ENCODE results near the gene STK16.
A peak's percentile ranks its signal among the peaks of the same experiment; 100 is the strongest.

STK16 gene

GRCh38 chr2:219279916-219280516 lies 34.7 kb downstream of the STK16 start:
- Histone ChIP-seq H3K27ac (ENCODE audit: low read depth, low read length) (peak overlapping the region; percentile 95), H3K4me1 (ENCODE audit: control insufficient read depth in 1 of 2, insufficient read depth in 2 of 2, low read length in 2 of 2) (peaks cover 21 to 28% of the 10 kb centered on the region in 2 donors), H3K4me3 (ENCODE audit: low read depth in 1 of 2, low read length in 2 of 2) (peak overlapping the region; percentile 71), H3K36me3 (ENCODE audit: control insufficient read depth in 1 of 2, insufficient read depth in 2 of 2, low read length in 2 of 2) (peaks cover 17 to 28% of the 10 kb centered on the region in 2 donors), H3K9me3 (ENCODE audit: control insufficient read depth in 1 of 2, low read length in 2 of 2) (no peaks in the 10 kb centered on the region), H3K9ac (ENCODE audit: low read depth in 1 of 2, low read length in 2 of 2) (peak overlapping the region; percentile 81 to 86), H3K27me3 (ENCODE audit: control insufficient read depth in 1 of 2, insufficient read depth in 2 of 2, low read length in 2 of 2) (no peaks in the 10 kb centered on the region)

- Histone ChIP-seq H3K9ac (ENCODE audit: low read depth in 1 of 2, low read length in 2 of 2) (peak overlapping the region in 1 of 2 donors; percentile 5), H3K27me3 (ENCODE audit: control insufficient read depth in 1 of 2, insufficient read depth in 2 of 2, low read length in 2 of 2) (no peaks in the 10 kb centered on the region), H3K36me3 (ENCODE audit: control insufficient read depth in 1 of 2, insufficient read depth in 2 of 2, low read length in 2 of 2) (peaks cover 19 to 33% of the 10 kb centered on the region in 2 donors), H3K9me3 (ENCODE audit: control insufficient read depth in 1 of 2, low read length in 2 of 2) (no peaks in the 10 kb centered on the region), H3K4me3 (ENCODE audit: low read depth in 1 of 2, low read length in 2 of 2) (no peak overlapping the region), H3K4me1 (ENCODE audit: control insufficient read depth in 1 of 2, insufficient read depth in 2 of 2, low read length in 2 of 2) (peaks cover 21 to 28% of the 10 kb centered on the region in 2 donors), H3K27ac (ENCODE audit: low read depth, low read length) (no peak overlapping the region)
Observed at GRCh38 chr2:219280651-219281050, 35.4 kb downstream of the STK16 start.

GRCh38 chr2:219281588-219281987 lies 36.3 kb downstream of the STK16 start:
- Histone ChIP-seq H3K27ac (ENCODE audit: low read depth, low read length) (no peak overlapping the region), H3K27me3 (ENCODE audit: control insufficient read depth in 1 of 2, insufficient read depth in 2 of 2, low read length in 2 of 2) (no peaks in the 10 kb centered on the region), H3K9me3 (ENCODE audit: control insufficient read depth in 1 of 2, low read length in 2 of 2) (no peaks in the 10 kb centered on the region), H3K4me3 (ENCODE audit: low read depth in 1 of 2, low read length in 2 of 2) (no peak overlapping the region), H3K36me3 (ENCODE audit: control insufficient read depth in 1 of 2, insufficient read depth in 2 of 2, low read length in 2 of 2) (peaks cover 19 to 37% of the 10 kb centered on the region in 2 donors), H3K9ac (ENCODE audit: low read depth in 1 of 2, low read length in 2 of 2) (no peak overlapping the region), H3K4me1 (ENCODE audit: control insufficient read depth in 1 of 2, insufficient read depth in 2 of 2, low read length in 2 of 2) (peaks cover 21 to 28% of the 10 kb centered on the region in 2 donors)

DNA sequence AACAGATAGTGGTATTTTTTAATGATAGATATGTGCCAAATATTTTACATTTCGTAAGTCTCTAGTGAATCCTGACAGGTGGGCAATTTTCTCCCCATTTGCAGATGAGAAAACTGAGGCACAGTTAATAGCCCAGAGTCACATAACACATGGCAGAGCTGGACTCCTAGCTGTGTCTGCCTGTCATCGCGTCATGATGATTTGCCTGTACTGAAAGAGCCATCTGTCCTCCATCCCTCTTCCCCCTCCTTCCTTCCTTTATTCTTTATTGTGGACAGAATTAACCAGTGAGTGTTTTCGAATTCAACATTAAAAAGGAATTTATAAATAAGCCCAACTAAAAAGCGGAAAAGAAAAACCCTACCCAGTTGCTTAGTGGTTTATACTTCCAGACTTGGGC lies 37.1 kb downstream of the STK16 start:
- no peak overlapping the region for H3K9ac ChIP-seq (ENCODE audit: low read depth in 1 of 2, low read length in 2 of 2)
- H3K4me1 ChIP-seq (ENCODE audit: control insufficient read depth in 1 of 2, insufficient read depth in 2 of 2, low read length in 2 of 2), result peaks cover 21 to 25% of the 10 kb centered on the region in 2 donors

DNA sequence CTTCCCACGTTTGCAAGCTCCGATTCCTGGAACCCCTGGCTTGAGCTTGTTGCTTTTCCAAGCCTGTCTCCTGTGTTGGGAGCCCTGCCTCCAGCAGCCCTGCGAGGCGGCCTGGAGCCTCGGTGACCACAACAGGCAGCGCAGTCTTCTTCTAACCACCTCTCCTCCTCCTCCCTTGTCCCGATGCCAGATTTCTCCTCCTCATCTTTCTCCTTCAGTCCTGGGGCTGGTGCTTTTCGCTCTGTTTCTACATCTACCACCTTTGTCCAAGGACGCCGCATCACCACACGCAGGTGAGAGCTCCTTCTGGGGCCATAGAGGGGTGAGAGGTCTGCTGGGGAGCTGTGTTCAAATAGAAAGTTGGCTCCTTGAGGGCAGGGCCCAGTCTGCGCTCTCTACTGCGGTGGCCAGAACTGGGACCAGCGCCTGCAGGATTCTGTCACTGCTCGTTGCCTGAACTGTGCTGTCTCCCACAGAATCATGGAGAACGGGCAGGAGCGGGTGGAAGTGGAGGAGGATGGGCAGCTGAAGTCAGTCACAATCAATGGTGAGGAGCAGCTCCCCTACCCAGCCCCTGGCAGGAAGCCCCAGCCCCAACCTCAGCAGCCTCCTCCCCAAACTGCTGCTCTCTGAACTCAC lies 37.8 kb downstream of the STK16 start:
- H3K9ac ChIP-seq (ENCODE audit: low read depth in 1 of 2, low read length in 2 of 2), result no peak overlapping the region

More for the DNA sequence above, 37.1 kb downstream of the STK16 start:
- H3K9me3 ChIP-seq (ENCODE audit: control insufficient read depth in 1 of 2, low read length in 2 of 2), result no peaks in the 10 kb centered on the region
- H3K4me3 ChIP-seq (ENCODE audit: low read depth in 1 of 2, low read length in 2 of 2), result no peak overlapping the region
- H3K27me3 ChIP-seq (ENCODE audit: control insufficient read depth in 1 of 2, insufficient read depth in 2 of 2, low read length in 2 of 2), result no peaks in the 10 kb centered on the region
- H3K27ac ChIP-seq (ENCODE audit: low read depth, low read length), result no peak overlapping the region
- H3K36me3 ChIP-seq (ENCODE audit: control insufficient read depth in 1 of 2, insufficient read depth in 2 of 2, low read length in 2 of 2), result peaks cover 19 to 40% of the 10 kb centered on the region in 2 donors

DNA sequence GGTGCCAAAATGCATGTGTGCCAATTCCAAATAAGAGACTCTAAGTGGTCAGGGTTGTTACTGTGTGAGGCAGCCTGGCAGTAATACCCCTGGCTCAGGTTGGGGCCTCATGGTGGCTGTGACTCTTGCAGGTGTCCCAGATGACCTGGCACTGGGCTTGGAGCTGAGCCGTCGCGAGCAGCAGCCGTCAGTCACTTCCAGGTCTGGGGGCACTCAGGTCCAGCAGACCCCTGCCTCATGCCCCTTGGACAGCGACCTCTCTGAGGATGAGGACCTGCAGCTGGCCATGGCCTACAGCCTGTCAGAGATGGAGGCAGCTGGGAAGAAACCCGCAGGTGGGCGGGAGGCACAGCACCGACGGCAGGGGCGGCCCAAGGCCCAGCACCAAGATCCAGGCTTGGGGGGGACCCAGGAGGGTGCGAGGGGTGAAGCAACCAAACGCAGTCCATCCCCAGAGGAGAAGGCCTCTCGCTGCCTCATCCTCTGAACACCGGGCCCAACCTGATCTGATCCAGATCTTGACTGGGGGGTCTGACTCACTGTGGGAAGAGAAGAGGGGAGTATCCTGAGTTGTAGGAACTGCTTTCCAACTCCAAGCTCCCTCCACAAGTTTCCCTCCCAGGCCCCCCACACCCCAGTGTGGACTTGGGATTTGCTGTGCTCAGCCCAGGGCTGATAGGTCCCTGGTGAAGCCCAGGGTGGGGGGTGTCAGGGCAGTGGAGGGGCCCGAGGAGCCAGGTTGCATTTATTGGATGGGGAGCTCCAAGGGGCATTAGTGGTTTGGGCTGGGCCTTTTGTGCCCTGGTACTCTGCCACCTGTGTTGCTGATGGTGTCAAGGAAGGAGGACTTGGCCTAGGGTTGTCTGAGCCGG lies 39.5 kb downstream of the STK16 start:
- H3K27ac ChIP-seq (ENCODE audit: low read depth, low read length), result no peak overlapping the region
- H3K27me3 ChIP-seq (ENCODE audit: control insufficient read depth in 1 of 2, insufficient read depth in 2 of 2, low read length in 2 of 2), result no peaks in the 10 kb centered on the region
- peaks cover 19 to 40% of the 10 kb centered on the region in 2 donors for H3K36me3 ChIP-seq (ENCODE audit: control insufficient read depth in 1 of 2, insufficient read depth in 2 of 2, low read length in 2 of 2)
- no peak overlapping the region for H3K4me3 ChIP-seq (ENCODE audit: low read depth in 1 of 2, low read length in 2 of 2)
- no peak overlapping the region for H3K9ac ChIP-seq (ENCODE audit: low read depth in 1 of 2, low read length in 2 of 2)
- H3K9me3 ChIP-seq (ENCODE audit: control insufficient read depth in 1 of 2, low read length in 2 of 2), result no peaks in the 10 kb centered on the region
- peaks cover 6 to 9% of the 10 kb centered on the region in 2 donors for H3K4me1 ChIP-seq (ENCODE audit: control insufficient read depth in 1 of 2, insufficient read depth in 2 of 2, low read length in 2 of 2)

More for the DNA sequence above, 37.8 kb downstream of the STK16 start:
- Histone ChIP-seq H3K4me3 (ENCODE audit: low read depth in 1 of 2, low read length in 2 of 2) (no peak overlapping the region), H3K27ac (ENCODE audit: low read depth, low read length) (no peak overlapping the region), H3K9me3 (ENCODE audit: control insufficient read depth in 1 of 2, low read length in 2 of 2) (no peaks in the 10 kb centered on the region), H3K36me3 (ENCODE audit: control insufficient read depth in 1 of 2, insufficient read depth in 2 of 2, low read length in 2 of 2) (peaks cover 19 to 40% of the 10 kb centered on the region in 2 donors), H3K27me3 (ENCODE audit: control insufficient read depth in 1 of 2, insufficient read depth in 2 of 2, low read length in 2 of 2) (no peaks in the 10 kb centered on the region), H3K4me1 (ENCODE audit: control insufficient read depth in 1 of 2, insufficient read depth in 2 of 2, low read length in 2 of 2) (peaks cover 18% of the 10 kb centered on the region in 2 donors)

DNA sequence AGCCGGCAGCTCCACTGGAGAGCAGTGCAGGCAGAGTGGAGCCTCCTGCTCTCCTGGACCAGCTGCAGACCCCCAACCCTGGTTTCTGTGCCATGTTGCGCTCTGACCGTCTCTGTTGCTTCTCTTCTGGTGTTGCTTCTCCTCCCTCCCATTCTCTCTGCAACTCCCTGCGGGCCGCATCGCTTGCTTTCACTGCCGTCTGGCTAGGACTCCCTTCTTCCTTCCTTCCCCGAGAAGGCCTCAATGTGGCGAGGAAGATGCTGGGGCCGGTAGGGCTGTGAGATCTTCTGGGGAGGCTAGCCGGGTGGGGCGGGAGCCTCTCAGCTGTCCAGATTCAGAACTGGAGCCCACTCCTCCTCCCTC lies 40.1 kb downstream of the STK16 start:
- no peak overlapping the region for H3K4me3 ChIP-seq (ENCODE audit: low read depth in 1 of 2, low read length in 2 of 2)
- H3K4me1 ChIP-seq (ENCODE audit: control insufficient read depth in 1 of 2, insufficient read depth in 2 of 2, low read length in 2 of 2), result peaks cover under 1 to 3% of the 10 kb centered on the region in 2 donors
- H3K9me3 ChIP-seq (ENCODE audit: control insufficient read depth in 1 of 2, low read length in 2 of 2), result no peaks in the 10 kb centered on the region
- no peaks in the 10 kb centered on the region for H3K27me3 ChIP-seq (ENCODE audit: control insufficient read depth in 1 of 2, insufficient read depth in 2 of 2, low read length in 2 of 2)
- no peak overlapping the region for H3K27ac ChIP-seq (ENCODE audit: low read depth, low read length)
- peaks cover 19 to 40% of the 10 kb centered on the region in 2 donors for H3K36me3 ChIP-seq (ENCODE audit: control insufficient read depth in 1 of 2, insufficient read depth in 2 of 2, low read length in 2 of 2)
- no peak overlapping the region for H3K9ac ChIP-seq (ENCODE audit: low read depth in 1 of 2, low read length in 2 of 2)

GRCh38 chr2:219285894-219286425 lies 40.7 kb downstream of the STK16 start:
- H3K4me1 ChIP-seq (ENCODE audit: control insufficient read depth in 1 of 2, insufficient read depth in 2 of 2, low read length in 2 of 2), result no peaks in the 10 kb centered on the region
- peaks cover 19 to 36% of the 10 kb centered on the region in 2 donors for H3K36me3 ChIP-seq (ENCODE audit: control insufficient read depth in 1 of 2, insufficient read depth in 2 of 2, low read length in 2 of 2)

GRCh38 chr2:219286436-219287115 lies 41.3 kb downstream of the STK16 start:
- Histone ChIP-seq H3K9ac (ENCODE audit: low read depth in 1 of 2, low read length in 2 of 2) (no peak overlapping the region), H3K27me3 (ENCODE audit: control insufficient read depth in 1 of 2, insufficient read depth in 2 of 2, low read length in 2 of 2) (no peaks in the 10 kb centered on the region), H3K9me3 (ENCODE audit: control insufficient read depth in 1 of 2, low read length in 2 of 2) (no peaks in the 10 kb centered on the region), H3K4me3 (ENCODE audit: low read depth in 1 of 2, low read length in 2 of 2) (no peak overlapping the region), H3K4me1 (ENCODE audit: control insufficient read depth in 1 of 2, insufficient read depth in 2 of 2, low read length in 2 of 2) (no peaks in the 10 kb centered on the region), H3K27ac (ENCODE audit: low read depth, low read length) (no peak overlapping the region), H3K36me3 (ENCODE audit: control insufficient read depth in 1 of 2, insufficient read depth in 2 of 2, low read length in 2 of 2) (peaks cover 19 to 31% of the 10 kb centered on the region in 2 donors)

More at GRCh38 chr2:219285894-219286425, 40.7 kb downstream of the STK16 start:
- Histone ChIP-seq H3K4me3 (ENCODE audit: low read depth in 1 of 2, low read length in 2 of 2) (no peak overlapping the region), H3K27ac (ENCODE audit: low read depth, low read length) (no peak overlapping the region), H3K9ac (ENCODE audit: low read depth in 1 of 2, low read length in 2 of 2) (no peak overlapping the region), H3K27me3 (ENCODE audit: control insufficient read depth in 1 of 2, insufficient read depth in 2 of 2, low read length in 2 of 2) (no peaks in the 10 kb centered on the region), H3K9me3 (ENCODE audit: control insufficient read depth in 1 of 2, low read length in 2 of 2) (no peaks in the 10 kb centered on the region)

Data from duodenal mucosa (tissue), 2 donors.